Activated naive CD8-positive, alpha-beta T cell treated with anti-CD3 and anti-CD28 coated beads, Interleukin-2, amount 50 U/mL, for 24 hours (primary cell): Measurements from ENCODE around the gene RBM6.
"Not testable (repeated sequence)": the region's sequence is repeated elsewhere in the genome, so short reads cannot be mapped to it uniquely, and the experiment has no call there.

Experiments
- ATAC-seq: fragments of 150-1000 bp; cut with Tn5 transposase; one replicate; pipeline ENCODE4 v1.10.0; 2021
- DNase-seq: peaks from one replicate; pipeline ENCODE4 v3.0.0; 2021
- H3K27ac Mint-ChIP-seq: one replicate; pipeline ENCODE4 v1.8.0; 2021; ENCODE audit warnings: mild to moderate bottlenecking, mixed read lengths
- H3K27me3 Mint-ChIP-seq: one replicate; pipeline ENCODE4 v1.8.0; 2021; ENCODE audit warnings: mixed read lengths
- H3K36me3 Mint-ChIP-seq: one replicate; pipeline ENCODE4 v1.8.0; 2021; ENCODE audit warnings: low read depth, mixed read lengths
- H3K4me1 Mint-ChIP-seq: one replicate; pipeline ENCODE4 v1.8.0; 2021; ENCODE audit warnings: mixed read lengths
- H3K4me3 Mint-ChIP-seq: one replicate; pipeline ENCODE4 v1.8.0; 2021; ENCODE audit warnings: mild to moderate bottlenecking, moderate library complexity, mixed read lengths
- H3K9me3 Mint-ChIP-seq: one replicate; pipeline ENCODE4 v1.8.0; 2021; ENCODE audit warnings: mixed read lengths

Gene RBM6, protein sequence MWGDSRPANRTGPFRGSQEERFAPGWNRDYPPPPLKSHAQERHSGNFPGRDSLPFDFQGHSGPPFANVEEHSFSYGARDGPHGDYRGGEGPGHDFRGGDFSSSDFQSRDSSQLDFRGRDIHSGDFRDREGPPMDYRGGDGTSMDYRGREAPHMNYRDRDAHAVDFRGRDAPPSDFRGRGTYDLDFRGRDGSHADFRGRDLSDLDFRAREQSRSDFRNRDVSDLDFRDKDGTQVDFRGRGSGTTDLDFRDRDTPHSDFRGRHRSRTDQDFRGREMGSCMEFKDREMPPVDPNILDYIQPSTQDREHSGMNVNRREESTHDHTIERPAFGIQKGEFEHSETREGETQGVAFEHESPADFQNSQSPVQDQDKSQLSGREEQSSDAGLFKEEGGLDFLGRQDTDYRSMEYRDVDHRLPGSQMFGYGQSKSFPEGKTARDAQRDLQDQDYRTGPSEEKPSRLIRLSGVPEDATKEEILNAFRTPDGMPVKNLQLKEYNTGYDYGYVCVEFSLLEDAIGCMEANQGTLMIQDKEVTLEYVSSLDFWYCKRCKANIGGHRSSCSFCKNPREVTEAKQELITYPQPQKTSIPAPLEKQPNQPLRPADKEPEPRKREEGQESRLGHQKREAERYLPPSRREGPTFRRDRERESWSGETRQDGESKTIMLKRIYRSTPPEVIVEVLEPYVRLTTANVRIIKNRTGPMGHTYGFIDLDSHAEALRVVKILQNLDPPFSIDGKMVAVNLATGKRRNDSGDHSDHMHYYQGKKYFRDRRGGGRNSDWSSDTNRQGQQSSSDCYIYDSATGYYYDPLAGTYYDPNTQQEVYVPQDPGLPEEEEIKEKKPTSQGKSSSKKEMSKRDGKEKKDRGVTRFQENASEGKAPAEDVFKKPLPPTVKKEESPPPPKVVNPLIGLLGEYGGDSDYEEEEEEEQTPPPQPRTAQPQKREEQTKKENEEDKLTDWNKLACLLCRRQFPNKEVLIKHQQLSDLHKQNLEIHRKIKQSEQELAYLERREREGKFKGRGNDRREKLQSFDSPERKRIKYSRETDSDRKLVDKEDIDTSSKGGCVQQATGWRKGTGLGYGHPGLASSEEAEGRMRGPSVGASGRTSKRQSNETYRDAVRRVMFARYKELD

GRCh38 chr3:49939858-49940666 is at the start of gene RBM6:
Gene RBM6 (plus strand): TSS chr3:49940150. CDS start chr3:49962642, 22,492 bp downstream.
- ATAC-seq: peak; percentile 99
- H3K27ac Mint-ChIP-seq: peak within 1 kb of the TSS; percentile 94
- peak within 1 kb of the TSS; percentile 98 for H3K4me3 Mint-ChIP-seq
- H3K9me3 Mint-ChIP-seq: peaks cover 5% of the 10 kb centered on the region
- peak; percentile 94 for DNase-seq
- H3K4me1 Mint-ChIP-seq: peaks cover 32% of the 10 kb centered on the region
- peaks cover 22% of the 10 kb centered on the region for H3K36me3 Mint-ChIP-seq
- no peaks in the 10 kb centered on the region for H3K27me3 Mint-ChIP-seq

GRCh38 chr3:49895791-49896190 is 44.2 kb upstream of the RBM6 start:
- Mint-ChIP-seq H3K9me3 (no peaks in the 10 kb centered on the region), H3K4me1 (no peaks in the 10 kb centered on the region), H3K36me3 (no peaks in the 10 kb centered on the region), H3K27ac (no peak overlapping the region), H3K27me3 (no peaks in the 10 kb centered on the region), H3K4me3 (no peak overlapping the region)
- ATAC-seq: no peak
- no peak for DNase-seq

GRCh38 chr3:49896345-49896744 is 43.6 kb upstream of the RBM6 start:
- H3K27me3 Mint-ChIP-seq: no peaks in the 10 kb centered on the region
- H3K4me1 Mint-ChIP-seq: peaks cover 1% of the 10 kb centered on the region
- no peaks in the 10 kb centered on the region for H3K9me3 Mint-ChIP-seq
- DNase-seq: no peak
- no peaks in the 10 kb centered on the region for H3K36me3 Mint-ChIP-seq
- ATAC-seq: no peak
- H3K27ac Mint-ChIP-seq: no peak overlapping the region
- no peak overlapping the region for H3K4me3 Mint-ChIP-seq

DNA sequence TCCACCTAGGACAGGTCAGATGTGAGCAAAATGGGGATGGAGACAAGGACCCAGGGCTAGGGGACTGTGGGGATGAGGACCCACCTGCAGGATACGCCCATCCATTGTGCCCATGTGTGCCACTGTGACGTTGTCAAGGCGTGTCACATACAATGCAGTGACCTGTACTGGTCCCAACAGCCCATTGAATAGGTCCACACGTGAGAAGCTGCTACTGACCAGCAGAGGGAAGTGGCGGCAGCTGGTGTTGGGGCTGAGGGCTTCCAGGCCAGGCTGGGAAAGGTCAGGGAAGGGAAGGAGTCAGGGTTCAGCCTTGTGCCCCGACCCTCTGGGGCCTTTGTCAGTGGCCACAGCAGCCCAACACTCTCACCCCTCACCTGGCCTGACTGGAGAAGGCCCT is 41.0 kb upstream of the RBM6 start:
- DNase-seq: no peak

DNA sequence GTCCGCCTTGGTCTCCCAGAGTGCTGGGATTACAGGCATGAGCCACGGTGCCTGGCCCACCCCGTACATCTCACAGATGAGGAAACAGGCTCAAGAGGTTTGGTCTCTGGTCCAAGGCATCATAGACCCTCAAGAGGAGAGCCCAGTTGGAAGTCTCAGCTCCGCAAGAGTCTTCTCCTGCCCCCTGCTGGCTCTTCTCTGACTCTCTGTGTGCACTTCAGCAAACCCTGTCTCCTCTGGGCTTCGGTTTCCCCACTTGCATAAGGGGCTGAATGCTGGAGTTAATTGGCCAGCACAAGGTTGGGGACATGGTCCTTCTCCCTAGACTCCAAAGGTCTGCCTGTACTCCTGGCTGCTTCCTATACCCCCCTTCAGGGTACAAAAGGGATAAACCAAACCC is 40.1 kb upstream of the RBM6 start:
- H3K4me1 Mint-ChIP-seq: peaks cover 7% of the 10 kb centered on the region
- no peak for ATAC-seq
- no peak overlapping the region for H3K27ac Mint-ChIP-seq
- H3K27me3 Mint-ChIP-seq: no peaks in the 10 kb centered on the region
- no peaks in the 10 kb centered on the region for H3K9me3 Mint-ChIP-seq
- H3K4me3 Mint-ChIP-seq: no peak overlapping the region
- no peaks in the 10 kb centered on the region for H3K36me3 Mint-ChIP-seq
- peak; percentile 17 for DNase-seq

More for the DNA sequence above, 41.0 kb upstream of the RBM6 start:
- no peak overlapping the region for H3K27ac Mint-ChIP-seq
- H3K36me3 Mint-ChIP-seq: no peaks in the 10 kb centered on the region
- no peak for ATAC-seq
- H3K4me3 Mint-ChIP-seq: no peak overlapping the region
- H3K4me1 Mint-ChIP-seq: peaks cover 4% of the 10 kb centered on the region
- no peaks in the 10 kb centered on the region for H3K9me3 Mint-ChIP-seq
- H3K27me3 Mint-ChIP-seq: no peaks in the 10 kb centered on the region

- H3K27ac Mint-ChIP-seq: no peak overlapping the region
- H3K4me1 Mint-ChIP-seq: peaks cover 10% of the 10 kb centered on the region
- no peaks in the 10 kb centered on the region for H3K27me3 Mint-ChIP-seq
- no peaks in the 10 kb centered on the region for H3K36me3 Mint-ChIP-seq
- no peak for DNase-seq
- H3K4me3 Mint-ChIP-seq: no peak overlapping the region
- ATAC-seq: no peak
- H3K9me3 Mint-ChIP-seq: no peaks in the 10 kb centered on the region
These were observed 39.3 kb upstream of the RBM6 start for GRCh38 chr3:49900491-49901153.

DNA sequence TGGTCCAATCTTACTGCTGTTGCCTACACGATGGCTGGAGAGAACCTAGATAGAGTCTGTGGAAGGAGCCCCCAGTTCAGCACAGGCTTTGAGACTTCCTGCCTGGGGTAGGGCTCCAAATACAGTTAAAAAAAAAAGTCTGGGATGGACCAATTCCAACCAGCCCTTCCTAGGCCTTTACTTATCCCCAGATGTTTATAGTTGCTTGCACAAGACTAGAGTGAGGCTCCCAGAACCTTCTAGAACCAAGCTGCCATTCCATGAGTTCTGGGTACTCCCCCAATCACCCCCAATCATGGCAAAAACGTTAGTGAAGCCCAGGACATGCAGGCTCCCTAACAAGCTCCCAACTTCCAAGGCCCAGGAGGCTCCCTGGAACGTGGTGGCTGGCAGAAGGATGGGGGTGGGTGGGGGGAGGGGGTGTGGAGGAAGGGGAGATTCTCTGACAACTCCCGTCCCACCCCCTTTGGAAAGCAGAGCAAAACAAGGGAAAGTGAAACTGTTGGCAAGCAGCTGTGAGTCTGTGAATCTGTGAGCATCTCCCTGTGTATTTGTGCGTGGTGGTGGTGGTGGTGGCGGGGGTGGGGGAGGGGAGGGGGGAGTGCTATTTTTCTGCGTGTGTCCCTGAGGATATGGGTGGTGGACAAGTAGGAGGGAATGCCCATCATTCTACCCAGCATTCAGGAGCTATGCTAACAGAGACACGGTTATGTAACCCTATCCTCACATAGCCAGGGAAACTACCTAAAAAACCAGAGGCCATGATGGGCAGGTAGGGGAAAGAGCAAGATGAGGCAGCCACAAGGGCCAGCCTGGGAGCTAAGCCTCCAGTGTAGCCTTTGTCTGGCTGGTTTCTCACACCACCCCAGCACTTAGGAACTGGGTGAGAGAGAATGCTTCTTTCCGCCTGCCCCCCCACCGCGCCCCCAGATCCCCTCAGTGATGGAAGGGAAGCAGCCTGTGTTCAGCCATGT is 38.3 kb upstream of the RBM6 start:
- Mint-ChIP-seq H3K9me3 (no peaks in the 10 kb centered on the region), H3K27me3 (no peaks in the 10 kb centered on the region), H3K4me3 (no peak overlapping the region), H3K4me1 (peaks cover 21% of the 10 kb centered on the region), H3K27ac (no peak overlapping the region), H3K36me3 (no peaks in the 10 kb centered on the region)
- no peak for ATAC-seq
- DNase-seq: no peak

DNA sequence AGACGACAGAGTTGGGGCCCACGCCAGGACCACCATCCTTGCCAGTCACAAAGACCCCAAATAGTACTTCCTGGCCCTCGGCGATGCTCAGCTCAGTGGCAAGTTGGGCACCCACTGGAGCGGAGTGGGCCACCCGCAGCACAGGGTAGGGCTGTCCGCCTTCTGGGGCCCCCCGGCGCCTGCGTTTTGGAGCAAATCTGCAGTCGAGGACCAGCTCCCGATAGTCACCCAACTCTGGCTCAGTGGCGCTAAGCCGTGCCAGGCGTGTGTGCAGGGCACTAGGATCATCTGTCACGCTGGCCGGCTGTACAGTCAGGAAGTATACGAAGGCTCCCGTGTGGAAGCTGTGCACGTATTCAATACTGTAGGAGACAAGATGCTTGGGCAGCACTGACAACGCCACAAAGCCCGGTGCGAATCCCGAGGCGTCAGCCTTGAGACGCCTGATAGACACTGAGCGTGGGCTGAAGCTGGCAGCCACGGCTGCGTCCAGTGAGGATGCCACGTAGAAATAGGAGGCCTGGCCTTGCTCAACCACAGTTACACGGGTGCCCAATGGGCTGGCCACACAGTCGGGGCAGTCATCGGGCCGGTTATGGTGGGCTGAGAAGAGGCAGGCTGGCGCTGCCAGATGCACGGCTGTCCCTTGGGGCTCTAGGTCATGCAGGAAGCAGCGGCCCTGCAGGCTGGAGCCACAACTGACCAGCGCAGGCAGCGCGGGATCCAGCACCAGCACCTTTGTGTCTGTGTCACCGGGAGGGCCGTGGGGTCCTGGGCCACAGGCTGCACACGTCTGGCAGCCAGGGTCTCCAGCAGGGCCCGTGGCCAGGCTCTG is 37.2 kb upstream of the RBM6 start:
- Mint-ChIP-seq H3K4me3 (no peak overlapping the region), H3K27ac (no peak overlapping the region), H3K4me1 (peaks cover 25% of the 10 kb centered on the region), H3K9me3 (no peaks in the 10 kb centered on the region), H3K27me3 (no peaks in the 10 kb centered on the region), H3K36me3 (no peaks in the 10 kb centered on the region)
- ATAC-seq (no peak), DNase-seq (no peak)

- Mint-ChIP-seq H3K4me3 (peak within 1 kb of the TSS; percentile 82), H3K9me3 (no peaks in the 10 kb centered on the region), H3K4me1 (peaks cover 25% of the 10 kb centered on the region), H3K36me3 (no peaks in the 10 kb centered on the region), H3K27ac (peak within 1 kb of the TSS; percentile 65), H3K27me3 (no peaks in the 10 kb centered on the region)
- ATAC-seq (peak; percentile 97), DNase-seq (peak; percentile 90)
These were observed 36.2 kb upstream of the RBM6 start, which contains the start of gene MST1R for GRCh38 chr3:49903451-49904424. Gene MST1R (minus strand): TSS chr3:49903873. CDS start chr3:49903609, 264 bp downstream.

DNA sequence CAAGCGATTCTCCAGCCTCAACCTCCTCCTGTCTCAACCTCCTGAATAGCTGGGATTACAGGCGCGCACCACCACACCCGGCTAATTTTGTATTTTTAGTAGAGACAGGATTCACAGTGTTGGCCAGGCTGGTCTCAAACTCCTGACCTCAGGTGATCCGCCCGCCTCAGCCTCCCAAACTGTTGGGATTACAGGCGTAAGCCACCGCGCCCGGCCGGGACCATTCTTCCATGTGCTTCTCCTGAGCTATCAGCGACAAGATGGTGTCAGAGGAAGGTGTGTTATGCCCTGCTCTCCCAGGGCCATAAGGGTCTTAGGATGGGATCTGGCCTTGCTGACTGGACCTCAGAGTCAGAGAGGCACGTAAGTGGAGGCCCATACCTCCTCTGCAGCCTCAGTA is 35.5 kb upstream of the RBM6 start:
- H3K27me3 Mint-ChIP-seq, H3K36me3 Mint-ChIP-seq, H3K9me3 Mint-ChIP-seq, H3K27ac Mint-ChIP-seq, DNase-seq, ATAC-seq: not testable (repeated sequence)
- peaks cover 25% of the 10 kb centered on the region for H3K4me1 Mint-ChIP-seq
- peak overlapping the region; percentile 82 for H3K4me3 Mint-ChIP-seq

- H3K27me3 Mint-ChIP-seq: no peaks in the 10 kb centered on the region
- H3K4me3 Mint-ChIP-seq: peak overlapping the region; percentile 24
- peaks cover 25% of the 10 kb centered on the region for H3K4me1 Mint-ChIP-seq
- peak; percentile 44 for ATAC-seq
- H3K27ac Mint-ChIP-seq: no peak overlapping the region
- H3K36me3 Mint-ChIP-seq: peaks cover 6% of the 10 kb centered on the region
- peak; percentile 60 for DNase-seq
- H3K9me3 Mint-ChIP-seq: no peaks in the 10 kb centered on the region
These were observed 33.7 kb upstream of the RBM6 start for GRCh38 chr3:49906073-49906743.
